Activated naive CD4-positive, alpha-beta T cell treated with anti-CD3 and anti-CD28 coated beads, Interleukin-2, amount 50 U/mL, for 72 hours (primary cell): Measurements from ENCODE around the gene LRP5. TPM values are rescaled to one million over a fixed set of nuclear protein-coding genes. Genes with fewer than 3 reads are reported as not detected.
"Not testable (repeated sequence)": the region's sequence is repeated elsewhere in the genome, so short reads cannot be mapped to it uniquely, and the experiment has no call there.

ENCODE experiments used
- ATAC-seq, 2 donors: fragments of 150-1000 bp; cut with Tn5 transposase; 2 replicates each; pipeline ENCODE4 v1.10.0; 2021; ENCODE audit warnings: mild to moderate bottlenecking in 2 of 2, moderate library complexity in 2 of 2
- DNase-seq, 2 donors: peaks; one replicate each; pipeline ENCODE4 v3.0.0; 2021 to 2022; ENCODE audit warnings: low spot score in 2 of 2
- H3K27ac Mint-ChIP-seq, 2 donors: one replicate each; pipeline ENCODE4 v1.8.0; 2022; ENCODE audit warnings: mild to moderate bottlenecking in 2 of 2, mixed read lengths in 2 of 2
- H3K36me3 Mint-ChIP-seq, 2 donors: one replicate each; pipeline ENCODE4 v1.8.0; 2022; ENCODE audit warnings: mixed read lengths in 2 of 2
- H3K9me3 Mint-ChIP-seq, 2 donors: one replicate each; pipeline ENCODE4 v1.8.0; 2022; ENCODE audit warnings: mixed read lengths in 2 of 2
- total RNA-seq, 2 donors: library from RNA; stranded (reverse); gene quantifications; one replicate each; pipeline ENCODE4 v1.2.3, GENCODE V29; 2022

LRP5 gene
- total RNA-seq, 2 donors from 2014 or later: 8.7 to 14.1 TPM

- no peak overlapping the region for H3K27ac Mint-ChIP-seq
Observed at GRCh38 chr11:68380786-68381622, 68.6 kb downstream of the LRP5 start.

GRCh38 chr11:68381716-68382115, 69.3 kb downstream of the LRP5 start:
- Mint-ChIP-seq H3K36me3 (no peaks in the 10 kb centered on the region), H3K9me3 (no peaks in the 10 kb centered on the region), H3K27ac (no peak overlapping the region)
- DNase-seq (no peak), ATAC-seq (no peak)

More at GRCh38 chr11:68380786-68381622, 68.6 kb downstream of the LRP5 start:
- H3K9me3 Mint-ChIP-seq: no peaks in the 10 kb centered on the region
- DNase-seq: no peak
- no peak for ATAC-seq
- H3K36me3 Mint-ChIP-seq: no peaks in the 10 kb centered on the region

GRCh38 chr11:68382358-68382998, 70.1 kb downstream of the LRP5 start:
- Mint-ChIP-seq H3K9me3 (no peaks in the 10 kb centered on the region), H3K36me3 (no peaks in the 10 kb centered on the region), H3K27ac (no peak overlapping the region)
- ATAC-seq (no peak), DNase-seq (no peak)

GRCh38 chr11:68383976-68384501, 71.6 kb downstream of the LRP5 start:
- ATAC-seq: peak; percentile 31 to 52
- peak; percentile 66 to 82 for DNase-seq
- Mint-ChIP-seq H3K27ac (peak overlapping the region in 1 of 2 donors; percentile 55), H3K36me3 (no peaks in the 10 kb centered on the region), H3K9me3 (no peaks in the 10 kb centered on the region)

- no peak for ATAC-seq
- Mint-ChIP-seq H3K9me3 (no peaks in the 10 kb centered on the region), H3K36me3 (no peaks in the 10 kb centered on the region), H3K27ac (peak overlapping the region in 1 of 2 donors; percentile 55)
- DNase-seq: no peak
Observed at GRCh38 chr11:68384530-68385081, 72.2 kb downstream of the LRP5 start.

- DNase-seq (no peak), ATAC-seq (no peak)
- Mint-ChIP-seq H3K9me3 (no peaks in the 10 kb centered on the region), H3K27ac (no peak overlapping the region), H3K36me3 (no peaks in the 10 kb centered on the region)
Observed at GRCh38 chr11:68385128-68385527, 72.7 kb downstream of the LRP5 start.

- DNase-seq: no peak
- Mint-ChIP-seq H3K9me3 (no peaks in the 10 kb centered on the region), H3K27ac (no peak overlapping the region), H3K36me3 (no peaks in the 10 kb centered on the region)
- ATAC-seq: no peak
Observed at GRCh38 chr11:68386331-68386978, 74.1 kb downstream of the LRP5 start.

- Mint-ChIP-seq H3K9me3 (no peaks in the 10 kb centered on the region), H3K36me3 (no peaks in the 10 kb centered on the region), H3K27ac (peak overlapping the region in 1 of 2 donors; percentile 76)
- ATAC-seq (no peak), DNase-seq (no peak)
Observed at GRCh38 chr11:68387840-68388239, 75.4 kb downstream of the LRP5 start.

- Mint-ChIP-seq H3K27ac (no peak overlapping the region), H3K36me3 (no peaks in the 10 kb centered on the region), H3K9me3 (no peaks in the 10 kb centered on the region)
- ATAC-seq: no peak
- no peak for DNase-seq
Observed at GRCh38 chr11:68388595-68389198, 76.3 kb downstream of the LRP5 start.

GRCh38 chr11:68390315-68390714, 77.9 kb downstream of the LRP5 start:
- DNase-seq (no peak), ATAC-seq (no peak)
- H3K9me3 Mint-ChIP-seq: no peaks in the 10 kb centered on the region
- H3K27ac Mint-ChIP-seq: no peak overlapping the region
- no peaks in the 10 kb centered on the region for H3K36me3 Mint-ChIP-seq

- Mint-ChIP-seq H3K27ac (no peak overlapping the region), H3K9me3 (no peaks in the 10 kb centered on the region), H3K36me3 (no peaks in the 10 kb centered on the region)
- no peak for ATAC-seq
- no peak for DNase-seq
Observed at GRCh38 chr11:68392822-68393221, 80.4 kb downstream of the LRP5 start.

- no peak for DNase-seq
- ATAC-seq: no peak
- H3K9me3 Mint-ChIP-seq: no peaks in the 10 kb centered on the region
- no peak overlapping the region for H3K27ac Mint-ChIP-seq
- H3K36me3 Mint-ChIP-seq: no peaks in the 10 kb centered on the region
Observed at GRCh38 chr11:68396516-68396915, 84.1 kb downstream of the LRP5 start.

GRCh38 chr11:68397256-68397655, 84.9 kb downstream of the LRP5 start:
- H3K9me3 Mint-ChIP-seq: no peaks in the 10 kb centered on the region
- H3K36me3 Mint-ChIP-seq: no peaks in the 10 kb centered on the region
- H3K27ac Mint-ChIP-seq: peak overlapping the region in 1 of 2 donors; percentile 35
- no peak for ATAC-seq
- DNase-seq: no peak

- no peaks in the 10 kb centered on the region for H3K36me3 Mint-ChIP-seq
- DNase-seq (no peak), ATAC-seq (no peak)
- no peaks in the 10 kb centered on the region for H3K9me3 Mint-ChIP-seq
- no peak overlapping the region for H3K27ac Mint-ChIP-seq
Observed at GRCh38 chr11:68398995-68399851, 86.8 kb downstream of the LRP5 start.

GRCh38 chr11:68399916-68400315, 87.5 kb downstream of the LRP5 start:
- ATAC-seq: no peak
- no peak for DNase-seq
- Mint-ChIP-seq H3K36me3 (no peaks in the 10 kb centered on the region), H3K9me3 (no peaks in the 10 kb centered on the region), H3K27ac (no peak overlapping the region)

- not testable (repeated sequence) for H3K27ac Mint-ChIP-seq, DNase-seq, H3K9me3 Mint-ChIP-seq, H3K36me3 Mint-ChIP-seq, ATAC-seq
Observed at GRCh38 chr11:68400584-68400983, 88.2 kb downstream of the LRP5 start.
